OCI-LY3 (cell line): Measurements from ENCODE around the gene ZNF613.

ENCODE experiments used
- H2AFZ ChIP-seq: fragments of 200-600, 300-600 bp; shearing (Covaris generic); 2 replicates; pipeline ENCODE4 v1.6.0; 2014; ENCODE audit warnings: antibody characterized with exemption, low read depth, low read length
- H3K27ac ChIP-seq: fragments of 200-600, 300-600 bp; sonication (generic); 2 replicates; pipeline ENCODE4 v1.5.1; 2014; ENCODE audit warnings: mild to moderate bottlenecking, low read length, moderate library complexity, mixed read lengths
- H3K27me3 ChIP-seq: fragments of 200-600, 300-600 bp; sonication (generic); 2 replicates; pipeline ENCODE4 v1.6.1; 2014; ENCODE audit warnings: low read depth, low read length, mixed read lengths
- H3K36me3 ChIP-seq: fragments of 200-600, 300-600 bp; sonication (generic); replicated peaks from 2 replicates; pipeline ENCODE3; 2014; ENCODE audit warnings: low read depth, low read length, mixed read lengths
- H3K4me1 ChIP-seq: fragments of 300-600, 200-600 bp; sonication (generic); 2 replicates; pipeline ENCODE4 v1.6.1; 2014; ENCODE audit warnings: low read length, mixed read lengths
- H3K4me2 ChIP-seq: fragments of 200-600, 300-600 bp; sonication (generic); 2 replicates; pipeline ENCODE4 v1.6.1; 2014; ENCODE audit warnings: low read length, mixed read lengths
- H3K4me3 ChIP-seq: fragments of 300-600, 200-600 bp; sonication (generic); 2 replicates; pipeline ENCODE4 v1.5.1; 2014; ENCODE audit warnings: antibody characterized with exemption, mild to moderate bottlenecking, low read length, moderate library complexity
- H3K79me2 ChIP-seq: fragments of 300-600, 200-600 bp; shearing (Covaris generic); 2 replicates; pipeline ENCODE4 v1.6.1; 2014; ENCODE audit warnings: mild to moderate bottlenecking, low read length, mixed read lengths
- H3K9ac ChIP-seq: fragments of 300-600, 200-600 bp; shearing (Covaris generic); 2 replicates; pipeline ENCODE4 v1.6.0; 2014; ENCODE audit warnings: mild to moderate bottlenecking, low read length, moderate library complexity
- H3K9me3 ChIP-seq: fragments of 200-600, 300-600 bp; shearing (Covaris generic); 2 replicates; pipeline ENCODE4 v1.6.1; 2014; ENCODE audit warnings: low read length, mixed read lengths; ENCODE audit not compliant: insufficient read depth
- H4K20me1 ChIP-seq: fragments of 200-600, 300-600 bp; sonication (generic); 2 replicates; pipeline ENCODE4 v1.6.1; 2016; ENCODE audit warnings: low read length, mixed read lengths; ENCODE audit not compliant: insufficient read depth
- CTCF ChIP-seq: fragments of 200-600, 300-600 bp; sonication (generic); IDR thresholded peaks from 2 replicates; pipeline ENCODE4 v1.5.1; 2014; ENCODE audit warnings: antibody characterized with exemption, low read length, low read depth
- EZH2phosphoT487 ChIP-seq: fragments of 200-600 bp; shearing (Covaris generic); IDR thresholded peaks from 2 replicates; pipeline ENCODE4 v1.6.1; 2018; ENCODE audit warnings: antibody characterized with exemption, mixed run types, low read depth

ZNF613 gene

DNA sequence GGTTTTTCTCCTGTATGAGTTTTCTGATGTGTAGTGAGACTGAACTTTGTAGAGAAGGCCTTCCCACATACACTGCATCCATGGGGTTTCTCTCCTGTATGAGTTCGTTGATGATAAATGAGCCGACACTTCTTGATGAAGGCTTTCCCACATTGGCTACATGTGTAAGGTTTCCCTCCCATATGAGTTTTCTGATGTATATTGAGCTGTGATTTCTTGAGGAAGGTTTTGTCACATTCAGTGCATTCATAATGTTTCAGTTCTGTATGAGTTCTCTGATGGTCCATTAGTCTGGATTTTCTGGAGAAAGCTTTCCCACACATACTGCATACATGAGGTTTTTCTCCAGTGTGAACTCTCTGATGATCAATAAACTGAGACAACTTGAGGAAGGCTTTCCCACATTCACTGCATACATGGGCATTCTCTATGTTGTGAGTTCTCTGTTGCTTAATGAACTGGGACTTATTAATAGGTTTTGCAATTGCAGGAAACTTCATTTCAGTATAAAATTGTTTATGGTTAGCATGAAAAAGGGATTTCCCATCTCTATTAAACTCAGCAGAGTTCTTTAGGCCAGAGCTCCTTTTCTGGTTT, 66.9 kb downstream of the ZNF613 start:
- no peak overlapping the region for H3K4me3 ChIP-seq
- no peaks in the 10 kb centered on the region for H4K20me1 ChIP-seq
- H3K4me2 ChIP-seq = no peak overlapping the region
- no peaks in the 10 kb centered on the region for H3K4me1 ChIP-seq
- peaks cover 64% of the 10 kb centered on the region for H3K9me3 ChIP-seq
- TF ChIP-seq CTCF (no peak), EZH2phosphoT487 (no peak)
- no peak overlapping the region for H2AFZ ChIP-seq
- H3K9ac ChIP-seq = no peak overlapping the region
- no peaks in the 10 kb centered on the region for H3K79me2 ChIP-seq
- H3K27ac ChIP-seq = no peak overlapping the region
- no peaks in the 10 kb centered on the region for H3K27me3 ChIP-seq
- peaks cover 74% of the 10 kb centered on the region for H3K36me3 ChIP-seq
